Limb (tissue), 2 donors: ENCODE data around the gene CCDC77.
"Not testable (repeated sequence)": the region's sequence is repeated elsewhere in the genome, so short reads cannot be mapped to it uniquely, and the experiment has no call there.

Experiments used
- DNase-seq, 2 donors: peaks; one replicate each; pipeline ENCODE4 v3.0.0-alpha.2; 2016; ENCODE audit errors: extremely low spot score in 2 of 2

The CCDC77 gene

DNA sequence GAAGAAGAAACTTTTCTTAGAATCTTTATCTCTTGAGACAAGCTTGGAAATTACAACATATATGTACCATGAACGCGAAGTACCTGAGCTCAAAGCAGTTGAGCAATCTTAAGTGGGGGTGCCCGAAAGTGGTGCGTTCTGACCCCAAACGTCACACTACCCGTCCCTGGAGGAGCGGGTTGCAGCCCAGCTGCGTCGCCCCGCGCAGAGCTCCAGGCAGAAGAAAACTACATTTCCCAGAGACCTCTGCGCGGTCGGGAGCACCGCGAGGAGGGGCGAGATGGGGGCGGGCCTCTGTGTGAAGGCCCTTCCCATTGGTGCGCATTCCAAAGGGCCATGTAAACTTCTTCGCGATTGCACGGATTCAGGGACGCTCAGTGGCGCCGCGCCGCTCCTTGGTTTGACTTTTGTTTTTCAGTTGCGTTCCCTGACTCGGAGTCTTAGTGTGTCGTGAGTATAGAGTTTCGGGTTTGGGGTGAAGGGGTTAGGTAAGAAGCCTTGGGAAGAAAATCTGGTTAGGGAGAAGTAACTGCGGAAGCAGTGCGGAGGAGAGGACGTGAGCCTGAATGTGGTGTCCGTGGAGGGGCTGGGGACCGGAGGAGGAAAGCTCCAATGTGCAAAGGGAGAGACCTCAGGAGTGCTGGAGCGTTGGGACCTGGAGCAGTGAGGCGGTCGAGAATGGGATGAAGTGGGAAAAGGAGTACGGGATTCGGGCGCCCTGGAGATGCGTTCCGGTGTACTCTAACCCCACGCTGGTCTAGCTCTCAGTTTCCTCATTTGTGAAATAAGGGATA, at the start of gene CCDC77:
Gene CCDC77, plus strand, starts transcription at position 410 of the 794 bp plus-strand sequence. CDS start 7,740 bp downstream, outside the sequence.
- DNase-seq: peak; percentile 97

DNA sequence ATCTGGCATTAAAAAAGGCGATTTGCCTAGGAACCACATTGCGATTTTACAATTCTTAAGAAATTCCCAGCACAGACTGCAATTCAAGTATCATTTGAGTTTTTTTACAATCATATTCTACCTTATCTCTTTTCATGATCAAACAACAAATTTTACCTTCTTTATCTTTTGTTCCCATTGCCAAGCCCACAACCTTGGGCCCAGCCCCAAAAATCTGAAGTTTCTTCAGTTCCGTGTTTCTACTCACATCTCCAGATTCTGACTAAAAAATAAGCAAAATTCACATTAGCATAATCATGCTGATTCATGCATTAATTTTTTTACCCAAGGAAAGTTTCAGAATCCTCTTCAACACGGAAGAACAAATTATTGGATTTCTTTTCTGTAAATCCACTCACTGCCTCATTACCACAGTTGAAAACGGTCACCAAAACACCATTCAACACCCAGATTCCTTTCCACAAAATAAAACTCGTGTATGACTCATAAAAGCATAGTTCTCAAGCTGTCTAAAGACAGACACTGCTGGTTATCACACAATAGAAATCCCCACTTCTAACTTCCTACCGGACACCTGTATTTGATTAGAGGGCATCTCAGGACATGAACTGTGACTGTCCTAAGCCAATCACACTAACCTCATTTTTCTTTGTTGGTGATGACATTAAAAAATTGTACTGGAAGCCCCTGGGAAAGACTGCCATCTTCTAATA, 45.0 kb upstream of the CCDC77 start:
- no peak for DNase-seq

DNA sequence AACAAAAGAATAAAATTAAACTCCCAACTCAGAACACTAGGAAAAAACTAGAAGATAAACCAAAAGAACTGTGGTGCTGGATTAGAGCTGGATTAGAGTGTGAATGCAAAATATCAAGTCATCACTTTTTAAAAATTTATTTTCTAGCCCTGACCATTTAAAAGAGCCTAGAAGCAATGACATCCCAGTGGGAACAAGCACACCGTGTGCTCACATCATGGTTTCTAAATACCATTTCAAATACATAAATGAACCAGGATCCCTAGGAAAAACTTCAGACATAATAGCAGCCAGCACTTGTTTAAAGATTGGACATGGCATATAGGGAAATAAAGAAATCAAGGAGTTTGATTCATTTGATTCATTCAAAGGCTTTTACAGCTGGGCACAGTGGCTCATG, 42.4 kb upstream of the CCDC77 start:
- no peak for DNase-seq

DNA sequence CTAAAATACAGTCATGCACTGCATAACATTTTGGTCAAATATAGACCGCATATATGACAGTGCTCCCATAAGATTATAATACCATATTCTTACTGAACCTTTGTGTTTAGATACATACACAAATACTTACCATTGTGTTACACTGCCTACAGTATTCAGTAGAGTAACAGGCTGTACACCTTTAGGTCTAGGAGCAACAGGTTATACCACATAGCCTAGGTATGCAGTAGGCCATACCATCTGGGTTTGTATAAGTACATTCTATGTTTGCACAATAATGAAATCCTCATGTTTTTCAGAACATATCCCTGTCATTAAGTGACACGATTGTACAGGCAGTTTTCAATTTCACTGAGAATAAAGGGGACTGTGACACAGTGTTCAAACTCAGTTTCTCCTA, 34.6 kb upstream of the CCDC77 start:
- DNase-seq: no peak

DNA sequence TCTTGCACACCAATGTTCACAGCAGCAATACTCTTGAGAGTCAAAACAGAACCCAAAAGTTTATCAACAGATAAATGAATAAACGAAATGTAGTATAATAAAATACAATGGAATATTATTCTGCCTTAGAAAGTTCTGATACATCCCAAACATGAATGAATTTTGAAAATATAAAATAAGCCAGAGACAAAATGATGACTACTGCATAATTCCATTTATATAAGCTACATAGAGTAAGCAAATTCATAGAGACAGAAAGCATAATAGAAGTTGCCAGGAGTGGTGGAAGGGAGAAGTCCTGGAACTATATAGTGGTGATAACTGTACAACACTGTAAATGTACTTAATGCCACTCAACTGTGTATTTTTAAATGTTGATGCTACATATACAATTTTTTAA, 33.5 kb upstream of the CCDC77 start:
- no peak for DNase-seq

DNA sequence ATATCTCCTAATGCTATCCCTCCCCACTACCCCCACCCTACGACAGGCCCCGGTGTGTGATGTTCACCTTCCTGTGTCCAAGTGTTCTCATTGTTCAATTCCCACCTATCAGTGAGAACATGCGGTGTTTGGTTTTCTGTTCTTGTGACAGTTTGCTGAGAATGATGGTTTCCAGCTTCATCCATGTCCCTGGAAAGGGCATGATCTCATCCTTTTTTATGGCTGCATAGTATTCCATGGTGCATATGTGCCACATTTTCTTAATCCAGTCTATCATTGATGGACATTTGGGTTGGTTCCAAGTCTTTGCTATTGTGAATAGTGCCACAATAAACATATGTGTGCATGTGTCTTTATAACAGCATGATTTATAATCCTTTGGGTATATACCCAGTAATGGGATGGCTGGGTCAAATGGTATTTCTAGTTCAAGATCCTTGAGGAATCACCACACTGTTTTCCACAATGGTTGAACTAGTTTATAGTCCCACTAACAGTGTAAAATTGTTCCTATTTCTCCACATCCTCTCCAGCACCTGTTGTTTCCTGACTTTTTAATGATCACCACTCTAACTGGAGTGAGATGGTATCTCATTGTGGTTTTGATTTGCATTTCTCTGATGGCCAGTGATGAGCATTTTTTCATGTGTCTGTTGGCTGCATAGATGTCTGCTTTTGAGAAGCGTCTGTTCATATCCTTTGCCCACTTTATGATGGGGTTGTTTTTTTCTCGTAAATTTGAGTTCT, 30.5 kb upstream of the CCDC77 start:
- not testable (repeated sequence) for DNase-seq

DNA sequence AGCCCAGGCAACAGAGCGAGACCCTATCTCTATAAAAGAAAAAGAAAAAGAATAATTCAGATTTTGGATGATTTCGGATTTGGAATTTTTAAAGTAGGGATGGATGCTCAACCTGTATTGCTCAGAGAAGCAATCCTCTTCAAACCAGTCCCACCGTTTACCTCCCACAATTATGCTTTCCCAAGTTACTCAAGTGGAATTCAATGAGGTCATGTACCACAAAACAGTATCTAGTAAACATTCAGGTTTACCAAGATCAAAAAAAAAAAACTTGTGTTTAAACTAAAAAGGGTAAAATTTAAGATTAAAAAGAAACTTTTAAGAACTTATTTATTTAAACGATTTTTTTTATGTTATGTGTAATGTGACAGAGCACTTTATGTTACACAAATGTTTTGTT, 14.8 kb upstream of the CCDC77 start:
- no peak for DNase-seq

DNA sequence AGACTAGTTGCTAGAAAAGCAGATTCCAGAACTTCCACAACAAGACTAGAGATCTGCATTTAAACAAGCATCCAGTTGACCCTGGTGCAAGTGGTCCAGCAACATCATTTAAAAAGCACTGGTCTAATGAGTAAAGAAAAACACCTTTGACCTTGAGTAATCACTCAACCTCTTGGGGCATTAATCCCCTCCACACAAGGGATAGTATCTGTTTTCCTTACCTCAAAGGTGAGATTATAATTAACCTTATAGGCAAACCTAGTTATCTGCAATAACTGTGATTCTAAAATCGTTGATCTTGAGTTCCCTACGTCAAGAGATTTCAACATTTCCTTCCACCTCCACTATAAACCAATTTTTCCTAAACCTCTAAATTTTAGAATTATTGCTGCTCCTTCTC, 13.4 kb upstream of the CCDC77 start:
- DNase-seq: no peak

DNA sequence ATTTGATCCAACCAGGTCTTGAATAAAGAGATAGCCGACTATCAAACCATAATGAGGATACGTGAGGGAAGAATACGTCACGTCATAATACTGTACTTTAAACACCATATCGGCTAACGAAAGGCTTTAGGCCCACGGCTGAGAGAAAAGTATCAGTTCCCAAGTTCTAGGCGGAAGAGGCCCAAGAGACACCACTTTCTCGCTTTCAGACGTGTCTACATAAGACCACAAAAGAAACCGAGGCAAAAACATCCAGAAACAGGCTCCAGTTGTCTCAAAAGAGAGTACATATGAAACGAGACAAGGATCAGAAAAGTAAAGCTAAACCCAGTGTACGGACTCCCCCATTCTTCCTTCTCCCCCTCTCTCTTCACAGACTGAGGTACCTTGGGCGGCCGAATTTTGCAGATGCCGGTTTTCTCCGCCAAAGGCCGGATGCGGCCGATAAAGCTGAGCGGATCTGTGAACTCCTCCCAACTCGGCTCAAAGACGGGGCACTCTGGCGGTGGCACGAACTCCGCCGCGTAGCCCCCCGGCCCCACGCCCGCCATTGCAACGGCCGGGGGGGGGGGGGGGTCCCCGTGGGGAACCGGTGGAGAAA, 12.8 kb upstream of the CCDC77 start:
- DNase-seq: no peak

DNA sequence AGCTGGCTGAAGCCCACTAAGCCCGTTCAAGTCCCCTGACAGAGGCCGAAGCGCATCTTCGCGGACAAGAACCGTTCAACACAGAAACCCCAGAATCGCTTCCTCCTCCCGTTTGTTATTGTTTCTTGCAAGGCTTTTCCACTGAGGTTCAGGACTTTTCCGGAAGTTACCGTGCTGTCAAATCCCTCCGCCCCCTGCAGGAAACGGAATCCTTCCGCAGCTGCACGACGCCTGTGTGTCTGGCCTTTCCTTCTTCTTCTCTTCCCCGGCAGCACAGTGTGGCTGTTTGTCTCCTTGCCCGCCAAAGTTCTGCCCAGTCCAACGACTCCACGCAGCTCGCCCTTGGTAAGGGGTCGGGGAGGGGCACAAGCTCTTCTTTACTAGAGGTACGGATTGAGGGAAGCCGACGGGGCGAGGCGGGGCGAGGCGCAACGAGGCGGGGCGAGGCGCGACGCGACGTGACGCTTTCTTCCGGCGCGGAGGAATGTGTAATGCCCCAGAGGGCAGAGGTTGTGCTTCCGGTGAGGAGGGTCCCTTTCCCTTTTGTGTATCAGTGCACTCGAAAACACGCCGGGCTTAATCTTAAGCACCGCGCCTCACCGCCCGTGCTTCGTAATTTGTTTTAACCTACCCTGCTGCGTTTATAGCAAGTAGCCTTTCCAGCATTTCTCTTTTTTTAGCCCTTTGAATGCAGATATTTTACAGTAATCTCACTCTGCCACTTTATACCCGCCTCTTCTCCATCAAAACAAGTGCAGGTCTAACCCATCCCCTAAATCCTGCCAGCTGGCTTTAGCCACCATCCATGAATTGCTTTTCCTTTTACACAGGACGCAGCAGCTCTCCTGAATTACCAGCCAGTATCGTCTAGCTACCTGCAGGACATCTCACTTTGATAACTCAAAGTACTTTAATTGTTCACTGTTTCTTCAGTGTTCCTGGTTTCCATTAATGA, 12.0 kb upstream of the CCDC77 start, which contains the start of gene KDM5A:
Gene KDM5A, minus strand, starts transcription at position 179 of the 955 bp plus-strand sequence. CDS start 229 bp downstream, outside the sequence.
- peak; percentile 94 to 98 for DNase-seq

DNA sequence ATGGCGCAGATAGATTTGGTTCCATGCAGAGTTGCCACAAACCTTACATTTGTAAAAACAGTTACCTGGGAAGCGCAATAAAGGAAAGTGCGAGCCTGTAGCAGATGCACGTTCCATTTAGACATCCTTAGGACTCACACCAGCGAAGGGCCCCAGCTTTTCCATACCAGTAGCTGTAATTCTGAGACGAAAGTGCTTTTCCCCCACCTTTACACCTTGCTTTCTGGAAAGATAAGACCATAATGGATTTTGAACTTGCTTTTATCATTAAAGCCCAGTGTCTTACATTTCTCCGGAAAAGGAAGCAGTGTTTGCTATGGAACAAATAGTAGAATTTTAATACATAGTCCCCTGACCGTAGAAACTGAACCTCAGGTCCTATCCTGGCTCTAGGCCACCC, 616 bp upstream of the CCDC77 start:
- no peak for DNase-seq

DNA sequence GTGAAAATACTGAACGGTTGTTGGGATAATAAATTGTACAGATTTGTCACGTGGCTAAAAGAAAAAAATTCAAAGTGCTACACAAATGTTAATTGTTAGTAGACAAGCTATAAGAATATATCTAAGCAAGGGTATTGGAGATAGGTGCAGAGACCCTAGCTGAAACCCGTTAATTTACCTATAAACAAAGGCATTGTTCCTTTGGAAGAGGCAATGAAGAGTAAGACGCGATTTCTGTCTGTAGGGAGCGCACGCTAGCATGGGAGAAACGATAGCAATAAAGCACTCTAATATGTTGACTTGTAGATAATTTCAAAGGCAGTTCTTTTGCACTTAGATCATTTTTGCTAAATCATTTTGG, 565 bp downstream of the CCDC77 start:
- DNase-seq: peak in 1 of 2 donors; percentile 15

DNA sequence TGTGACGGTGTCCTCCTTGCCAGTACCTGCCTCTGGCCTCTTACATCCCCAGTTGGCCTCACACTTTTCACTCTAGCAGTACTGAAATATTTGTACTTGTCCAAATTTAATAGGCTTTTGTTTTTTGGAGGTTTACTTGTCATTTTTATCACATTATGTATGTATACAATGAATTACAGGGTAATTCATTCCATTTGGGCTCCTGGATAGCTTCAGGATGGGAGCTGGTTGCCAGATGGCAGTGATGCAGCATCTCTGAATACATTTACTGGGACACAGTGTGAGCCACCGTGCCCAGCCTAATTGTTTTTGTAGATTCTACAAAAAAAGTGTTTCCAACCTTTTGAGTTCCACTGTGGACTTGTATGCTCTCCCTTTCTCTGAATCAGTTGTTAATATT, 13.4 kb downstream of the CCDC77 start:
- DNase-seq: no peak

DNA sequence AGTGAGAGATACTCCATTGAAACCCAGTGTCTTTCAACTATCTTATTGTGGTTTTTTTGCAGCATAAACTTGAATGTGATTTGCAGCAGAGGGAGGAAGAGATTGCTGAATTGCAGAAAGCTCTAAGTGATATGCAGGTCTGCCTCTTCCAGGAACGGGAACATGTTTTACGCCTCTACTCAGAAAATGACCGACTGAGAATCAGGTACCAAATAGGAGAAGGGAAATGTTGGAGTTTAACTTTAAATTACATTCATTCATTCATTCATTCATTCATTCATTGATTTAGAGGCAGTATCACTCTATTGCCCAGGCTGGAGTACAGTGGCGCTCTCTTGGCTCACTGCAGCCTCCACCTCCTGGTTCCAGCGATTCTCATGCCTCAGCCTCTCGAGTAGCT, 17.0 kb downstream of the CCDC77 start:
- no peak for DNase-seq

DNA sequence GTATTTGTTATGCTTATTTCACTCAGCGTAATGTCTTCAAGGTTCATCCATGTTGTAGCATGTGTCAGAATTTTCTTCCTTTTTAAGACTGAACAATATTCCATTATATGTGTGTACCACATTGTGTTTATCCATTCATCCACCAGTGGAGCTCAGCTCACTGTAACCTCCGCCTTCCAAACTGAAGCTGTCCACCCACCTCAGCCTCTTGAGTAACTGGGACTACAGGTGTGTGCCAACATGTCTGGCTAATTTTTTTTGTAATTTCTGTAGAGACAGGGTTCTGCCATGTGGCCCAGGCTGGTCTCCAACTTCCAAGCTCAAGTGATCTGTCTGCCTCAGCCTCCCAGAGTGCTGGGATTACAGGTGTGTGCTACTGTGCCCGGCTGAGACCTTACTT, 21.1 kb downstream of the CCDC77 start:
- no peak for DNase-seq

DNA sequence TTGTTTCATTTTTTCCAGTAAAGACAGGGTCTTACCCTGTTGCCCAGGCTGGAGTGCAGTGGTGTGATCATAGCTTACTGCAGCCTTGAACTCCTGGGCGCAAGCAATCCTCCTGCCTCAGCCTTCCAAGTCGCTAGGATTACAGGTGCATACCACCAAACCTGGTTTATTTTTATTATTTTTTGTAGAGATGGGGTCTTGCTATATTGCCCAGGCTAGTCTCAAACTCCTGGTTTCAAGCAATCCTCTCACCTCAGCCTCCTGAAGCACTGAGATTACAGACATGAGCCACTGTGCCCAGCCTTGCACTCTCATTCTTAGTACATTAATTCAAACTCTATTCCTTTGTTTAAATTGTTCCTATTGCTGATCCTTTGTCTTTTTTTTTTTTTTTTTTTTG, 34.3 kb downstream of the CCDC77 start:
- not testable (repeated sequence) for DNase-seq

DNA sequence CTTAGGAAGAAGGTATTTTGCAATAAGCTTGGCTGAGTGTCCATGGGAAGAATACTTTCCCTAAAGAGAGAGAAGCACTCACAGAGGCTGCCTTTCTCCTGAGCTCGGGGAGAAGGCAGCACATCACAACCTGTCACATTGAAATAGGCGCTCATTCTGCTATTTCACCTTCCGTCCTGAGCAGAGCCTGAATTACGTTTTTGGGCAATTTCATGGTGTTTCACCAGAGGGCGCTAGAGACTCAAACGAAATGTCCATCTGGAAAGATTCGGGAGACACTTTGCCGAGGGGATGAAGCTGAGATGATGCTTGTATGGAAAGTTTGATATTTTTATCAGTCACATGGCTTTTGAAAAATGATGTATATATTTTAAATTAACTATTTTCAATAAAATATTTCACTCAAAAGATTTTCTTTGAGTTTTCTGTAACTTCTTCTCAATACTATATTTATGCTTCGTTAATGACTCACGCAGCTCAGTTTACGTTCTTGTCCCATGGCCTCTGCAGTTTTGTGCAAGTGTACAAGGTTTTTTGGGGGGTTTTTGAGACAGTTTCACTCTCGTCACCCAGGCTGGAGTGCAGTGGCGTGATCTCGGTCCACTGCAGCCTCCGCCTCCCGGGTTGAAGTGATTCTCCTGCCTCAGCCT, 40.9 kb downstream of the CCDC77 start:
- DNase-seq: peak; percentile 44 to 70

DNA sequence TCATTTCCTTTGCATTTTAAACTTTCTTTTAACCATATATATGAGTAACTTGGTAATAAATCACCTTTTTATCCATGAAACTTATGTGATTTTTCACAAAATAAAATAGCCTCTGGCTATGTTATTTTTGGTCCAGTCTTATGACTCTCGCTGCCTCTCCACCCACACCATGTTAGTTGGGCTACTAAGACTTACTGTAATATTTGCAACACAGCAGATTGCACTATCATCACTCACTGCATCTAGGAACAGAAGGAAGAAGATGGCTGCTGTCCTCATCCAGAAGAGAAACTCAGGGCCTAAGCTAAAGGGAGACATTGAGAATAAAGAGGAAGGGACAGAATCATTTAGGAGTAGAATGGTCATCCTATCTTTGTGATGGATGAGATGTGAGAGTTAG, 45.7 kb downstream of the CCDC77 start:
- DNase-seq: no peak

DNA sequence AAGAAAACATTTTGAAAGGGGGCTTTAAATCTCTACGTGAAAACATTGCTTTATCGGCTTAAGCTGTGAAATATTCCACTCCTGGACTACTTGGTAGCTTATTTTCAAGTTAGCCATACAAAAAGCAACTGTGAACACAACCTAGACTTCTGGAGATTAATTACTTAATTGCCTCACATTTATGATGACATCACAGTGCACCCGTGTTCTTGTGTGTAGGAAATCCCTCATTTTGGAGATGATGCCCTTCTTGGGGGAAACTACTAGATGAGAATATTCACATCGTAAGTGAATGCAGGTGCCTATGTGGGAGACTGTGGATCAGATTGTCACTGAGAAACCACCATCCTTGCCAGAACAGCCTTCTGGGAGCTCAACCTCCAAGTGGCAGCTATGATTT, 47.8 kb downstream of the CCDC77 start:
- no peak for DNase-seq

DNA sequence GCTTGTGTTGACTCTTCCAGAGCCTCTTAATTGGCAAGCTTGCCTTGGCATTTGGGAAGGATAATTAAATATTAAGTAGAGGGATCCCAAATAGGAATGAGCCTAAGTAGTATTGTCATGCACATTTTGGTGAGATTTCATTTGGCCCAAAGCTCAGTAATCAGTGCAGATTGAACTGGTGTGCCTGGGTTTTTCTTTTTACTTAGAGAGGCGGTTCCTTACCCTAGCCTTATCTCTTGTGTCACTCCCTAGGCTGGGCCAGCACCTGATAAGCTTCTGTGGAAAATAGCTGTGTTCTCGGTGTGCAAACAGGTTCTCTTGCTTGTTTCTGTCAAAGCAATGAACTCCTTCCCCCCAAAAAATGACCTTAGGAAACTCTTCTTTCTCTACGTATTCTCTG, 49.0 kb downstream of the CCDC77 start:
- DNase-seq: no peak
